HEK293 (cell line): ENCODE measurements around the gene ZBTB22.

Experiments used
- CTCF ChIA-PET: fragments of 350-600 bp; formaldehyde crosslinking; extraction: SDS; loops from one replicate; lab custom pipeline; 2021; ENCODE audit warnings: antibody characterized with exemption; lab: Yijun Ruan, JAX
- POLR2A ChIA-PET: fragments of 300-600 bp; formaldehyde crosslinking; extraction: SDS; loops from one replicate; lab custom pipeline; 2020; ENCODE audit warnings: antibody characterized with exemption, inconsistent platforms; lab: Yijun Ruan, JAX
- H3K27ac ChIP-seq: fragments of 200-500 bp; sonication (Bioruptor generic); 2 replicates; pipeline ENCODE4 v1.5.1; 2014; ENCODE audit warnings: low read depth, low read length, control low read depth, inconsistent platforms; ENCODE audit errors: extremely low read depth
- H3K36me3 ChIP-seq, 2 experiments: fragments of 200-500 bp in 1 of 2; sonication (Bioruptor generic) in 1 of 2; 1 replicate in 1 of 2; 2 replicates in 1 of 2; pipeline ENCODE4 v1.5.1; 2014 to 2017; ENCODE audit warnings: inconsistent platforms in 2 of 2, low read length in 2 of 2; ENCODE audit not compliant: control insufficient read depth in 2 of 2, insufficient read depth in 1 of 2
- H3K4me1 ChIP-seq: fragments of 200-500 bp; sonication (Bioruptor generic); 2 replicates; pipeline ENCODE4 v1.5.1; 2014; ENCODE audit warnings: mild to moderate bottlenecking, low read length, inconsistent platforms; ENCODE audit not compliant: control insufficient read depth, insufficient read depth
- H3K4me3 ChIP-seq: 2 replicates; pipeline ENCODE4 v1.5.1; 2011; ENCODE audit warnings: low read depth, mild to moderate bottlenecking, control low read depth, low read length, moderate library complexity
- H3K9me3 ChIP-seq: fragments of 200-500 bp; sonication (Bioruptor generic); 2 replicates; pipeline ENCODE4 v1.5.1; 2014; ENCODE audit warnings: low read depth, low read length, inconsistent platforms; ENCODE audit not compliant: control insufficient read depth, insufficient read depth
- GLIS2 ChIP-seq: fragments of 450-650 bp; formaldehyde crosslinking; IDR thresholded peaks from 2 replicates; pipeline ENCODE4 v1.5.1; 2016; ENCODE audit warnings: missing biosample characterization, missing genetic modification characterization
- ZNF174 ChIP-seq: fragments of 450-650 bp; formaldehyde crosslinking; IDR thresholded peaks from 2 replicates; pipeline ENCODE4 v1.5.0; 2017; ENCODE audit warnings: missing biosample characterization, mild to moderate bottlenecking, missing genetic modification characterization
- ZNF223 ChIP-seq: fragments of 450-650 bp; formaldehyde crosslinking; IDR thresholded peaks from 2 replicates; pipeline ENCODE4 v1.5.1; 2016; ENCODE audit warnings: missing biosample characterization, missing genetic modification characterization
- ZNF324 ChIP-seq: fragments of 450-650 bp; formaldehyde crosslinking; IDR thresholded peaks from 2 replicates; pipeline ENCODE4 v1.5.1; 2016; ENCODE audit warnings: missing biosample characterization, missing genetic modification characterization
- ZNF426 ChIP-seq: fragments of 450-650 bp; formaldehyde crosslinking; IDR thresholded peaks from 2 replicates; pipeline ENCODE4 v1.5.1; 2017; ENCODE audit warnings: missing biosample characterization, missing genetic modification characterization, mild to moderate bottlenecking, inconsistent platforms, moderate library complexity
- ZNF530 ChIP-seq: fragments of 450-650 bp; formaldehyde crosslinking; IDR thresholded peaks from 2 replicates; pipeline ENCODE4 v1.5.1; 2016; ENCODE audit warnings: low read depth, missing biosample characterization, missing genetic modification characterization
- ZNF621 ChIP-seq: fragments of 450-650 bp; formaldehyde crosslinking; IDR thresholded peaks from 2 replicates; pipeline ENCODE4 v1.5.1; 2017; ENCODE audit warnings: missing biosample characterization, missing genetic modification characterization
- ZNF654 ChIP-seq: fragments of 450-650 bp; formaldehyde crosslinking; IDR thresholded peaks from 2 replicates; pipeline ENCODE4 v1.5.1; 2016; ENCODE audit warnings: low read depth, missing biosample characterization, missing genetic modification characterization
- ZNF701 ChIP-seq: fragments of 450-650 bp; formaldehyde crosslinking; IDR thresholded peaks from 2 replicates; pipeline ENCODE4 v1.5.1; 2016; ENCODE audit warnings: missing biosample characterization, missing genetic modification characterization
- TF ChIP-seq, protein P1 (sequence below): fragments of 450-650 bp; formaldehyde crosslinking; IDR thresholded peaks from 2 replicates; pipeline ENCODE4 v1.5.1; 2016; ENCODE audit warnings: missing biosample characterization, missing genetic modification characterization, borderline replicate concordance
- TF ChIP-seq, protein P2 (sequence below): fragments of 450-650 bp; formaldehyde crosslinking; IDR thresholded peaks from 2 replicates; pipeline ENCODE4 v1.5.1; 2016; ENCODE audit warnings: missing biosample characterization, missing genetic modification characterization
- TF ChIP-seq, protein P3 (sequence below): fragments of 450-650 bp; formaldehyde crosslinking; IDR thresholded peaks from 2 replicates; pipeline ENCODE4 v1.5.1; 2016; ENCODE audit warnings: missing biosample characterization, missing genetic modification characterization
- TF ChIP-seq, protein P4 (sequence below): fragments of 450-650 bp; formaldehyde crosslinking; IDR thresholded peaks from 2 replicates; pipeline ENCODE4 v1.5.1; 2016; ENCODE audit warnings: missing biosample characterization, missing genetic modification characterization
- TF ChIP-seq, protein P5 (sequence below): fragments of 450-650 bp; formaldehyde crosslinking; IDR thresholded peaks from 2 replicates; pipeline ENCODE4 v1.5.1; 2016; ENCODE audit warnings: missing biosample characterization, missing genetic modification characterization

Gene ZBTB22

DNA sequence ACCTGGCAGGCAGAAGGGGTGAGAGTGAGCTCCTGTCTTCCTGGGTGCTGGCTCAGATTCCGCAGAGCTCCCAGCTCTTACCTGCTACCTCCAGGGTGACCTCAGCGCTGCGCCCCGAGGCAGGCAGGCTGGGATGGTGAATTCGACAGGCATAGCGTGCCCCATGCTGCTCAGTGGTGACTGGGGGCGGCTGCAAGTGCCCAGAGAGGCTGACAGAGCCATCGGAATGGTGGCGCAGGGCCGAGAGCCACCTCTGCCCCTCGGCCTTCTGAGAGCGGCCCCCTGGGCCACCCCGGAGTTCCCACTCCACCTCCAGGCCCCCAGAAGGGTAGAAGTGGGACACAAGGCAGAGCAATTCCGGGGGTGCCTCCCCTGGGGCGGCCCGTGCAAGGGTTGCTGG lies 13.3 kb downstream of the ZBTB22 start:
- no peaks in the 10 kb centered on the region for H3K4me1 ChIP-seq
- CTCF ChIA-PET = interaction anchor here (0.6 kb wide), 2 partner anchors 87 to 330 kb away, joined by 3 read pairs; no protein-coding TSS in a partner anchor
- H3K27ac ChIP-seq = 0 out of 2 replicates have a peak overlapping the region, but pooled peaks have one; percentile 24
- TF ChIP-seq, protein P1, sequence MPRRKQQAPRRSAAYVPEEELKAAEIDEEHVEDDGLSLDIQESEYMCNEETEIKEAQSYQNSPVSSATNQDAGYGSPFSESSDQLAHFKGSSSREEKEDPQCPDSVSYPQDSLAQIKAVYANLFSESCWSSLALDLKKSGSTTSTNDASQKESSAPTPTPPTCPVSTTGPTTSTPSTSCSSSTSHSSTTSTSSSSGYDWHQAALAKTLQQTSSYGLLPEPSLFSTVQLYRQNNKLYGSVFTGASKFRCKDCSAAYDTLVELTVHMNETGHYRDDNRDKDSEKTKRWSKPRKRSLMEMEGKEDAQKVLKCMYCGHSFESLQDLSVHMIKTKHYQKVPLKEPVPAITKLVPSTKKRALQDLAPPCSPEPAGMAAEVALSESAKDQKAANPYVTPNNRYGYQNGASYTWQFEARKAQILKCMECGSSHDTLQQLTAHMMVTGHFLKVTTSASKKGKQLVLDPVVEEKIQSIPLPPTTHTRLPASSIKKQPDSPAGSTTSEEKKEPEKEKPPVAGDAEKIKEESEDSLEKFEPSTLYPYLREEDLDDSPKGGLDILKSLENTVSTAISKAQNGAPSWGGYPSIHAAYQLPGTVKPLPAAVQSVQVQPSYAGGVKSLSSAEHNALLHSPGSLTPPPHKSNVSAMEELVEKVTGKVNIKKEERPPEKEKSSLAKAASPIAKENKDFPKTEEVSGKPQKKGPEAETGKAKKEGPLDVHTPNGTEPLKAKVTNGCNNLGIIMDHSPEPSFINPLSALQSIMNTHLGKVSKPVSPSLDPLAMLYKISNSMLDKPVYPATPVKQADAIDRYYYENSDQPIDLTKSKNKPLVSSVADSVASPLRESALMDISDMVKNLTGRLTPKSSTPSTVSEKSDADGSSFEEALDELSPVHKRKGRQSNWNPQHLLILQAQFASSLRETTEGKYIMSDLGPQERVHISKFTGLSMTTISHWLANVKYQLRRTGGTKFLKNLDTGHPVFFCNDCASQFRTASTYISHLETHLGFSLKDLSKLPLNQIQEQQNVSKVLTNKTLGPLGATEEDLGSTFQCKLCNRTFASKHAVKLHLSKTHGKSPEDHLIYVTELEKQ (tag by site-specific recombination) = no peak
- 0 out of 2 replicates have a peak, but pooled peaks have one; percentile 27 for TF ChIP-seq GLIS2
- no peak for TF ChIP-seq ZNF223
- TF ChIP-seq, protein P2, sequence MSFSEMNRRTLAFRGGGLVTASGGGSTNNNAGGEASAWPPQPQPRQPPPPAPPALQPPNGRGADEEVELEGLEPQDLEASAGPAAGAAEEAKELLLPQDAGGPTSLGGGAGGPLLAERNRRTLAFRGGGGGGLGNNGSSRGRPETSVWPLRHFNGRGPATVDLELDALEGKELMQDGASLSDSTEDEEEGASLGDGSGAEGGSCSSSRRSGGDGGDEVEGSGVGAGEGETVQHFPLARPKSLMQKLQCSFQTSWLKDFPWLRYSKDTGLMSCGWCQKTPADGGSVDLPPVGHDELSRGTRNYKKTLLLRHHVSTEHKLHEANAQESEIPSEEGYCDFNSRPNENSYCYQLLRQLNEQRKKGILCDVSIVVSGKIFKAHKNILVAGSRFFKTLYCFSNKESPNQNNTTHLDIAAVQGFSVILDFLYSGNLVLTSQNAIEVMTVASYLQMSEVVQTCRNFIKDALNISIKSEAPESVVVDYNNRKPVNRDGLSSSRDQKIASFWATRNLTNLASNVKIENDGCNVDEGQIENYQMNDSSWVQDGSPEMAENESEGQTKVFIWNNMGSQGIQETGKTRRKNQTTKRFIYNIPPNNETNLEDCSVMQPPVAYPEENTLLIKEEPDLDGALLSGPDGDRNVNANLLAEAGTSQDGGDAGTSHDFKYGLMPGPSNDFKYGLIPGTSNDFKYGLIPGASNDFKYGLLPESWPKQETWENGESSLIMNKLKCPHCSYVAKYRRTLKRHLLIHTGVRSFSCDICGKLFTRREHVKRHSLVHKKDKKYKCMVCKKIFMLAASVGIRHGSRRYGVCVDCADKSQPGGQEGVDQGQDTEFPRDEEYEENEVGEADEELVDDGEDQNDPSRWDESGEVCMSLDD (tag by site-specific recombination) = no peak
- TF ChIP-seq, protein P3, sequence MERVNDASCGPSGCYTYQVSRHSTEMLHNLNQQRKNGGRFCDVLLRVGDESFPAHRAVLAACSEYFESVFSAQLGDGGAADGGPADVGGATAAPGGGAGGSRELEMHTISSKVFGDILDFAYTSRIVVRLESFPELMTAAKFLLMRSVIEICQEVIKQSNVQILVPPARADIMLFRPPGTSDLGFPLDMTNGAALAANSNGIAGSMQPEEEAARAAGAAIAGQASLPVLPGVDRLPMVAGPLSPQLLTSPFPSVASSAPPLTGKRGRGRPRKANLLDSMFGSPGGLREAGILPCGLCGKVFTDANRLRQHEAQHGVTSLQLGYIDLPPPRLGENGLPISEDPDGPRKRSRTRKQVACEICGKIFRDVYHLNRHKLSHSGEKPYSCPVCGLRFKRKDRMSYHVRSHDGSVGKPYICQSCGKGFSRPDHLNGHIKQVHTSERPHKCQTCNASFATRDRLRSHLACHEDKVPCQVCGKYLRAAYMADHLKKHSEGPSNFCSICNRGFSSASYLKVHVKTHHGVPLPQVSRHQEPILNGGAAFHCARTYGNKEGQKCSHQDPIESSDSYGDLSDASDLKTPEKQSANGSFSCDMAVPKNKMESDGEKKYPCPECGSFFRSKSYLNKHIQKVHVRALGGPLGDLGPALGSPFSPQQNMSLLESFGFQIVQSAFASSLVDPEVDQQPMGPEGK (tag by site-specific recombination) = no peak
- TF ChIP-seq, protein P4, sequence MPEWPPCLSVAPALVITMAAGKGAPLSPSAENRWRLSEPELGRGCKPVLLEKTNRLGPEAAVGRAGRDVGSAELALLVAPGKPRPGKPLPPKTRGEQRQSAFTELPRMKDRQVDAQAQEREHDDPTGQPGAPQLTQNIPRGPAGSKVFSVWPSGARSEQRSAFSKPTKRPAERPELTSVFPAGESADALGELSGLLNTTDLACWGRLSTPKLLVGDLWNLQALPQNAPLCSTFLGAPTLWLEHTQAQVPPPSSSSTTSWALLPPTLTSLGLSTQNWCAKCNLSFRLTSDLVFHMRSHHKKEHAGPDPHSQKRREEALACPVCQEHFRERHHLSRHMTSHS = no peak
- no peaks in the 10 kb centered on the region for H3K9me3 ChIP-seq
- H3K36me3 ChIP-seq = peaks cover 7 to 11% of the 10 kb centered on the region in 2 experiments; a peak in 2 of 3 replicates
- POLR2A ChIA-PET = interaction anchor here (0.7 to 0.8 kb wide), 3 partner anchors 8 to 32 kb away, joined by 3 to 5 read pairs (median 3); partner anchors contain the start of genes RPS18 and VPS52
- no peak overlapping the region for H3K4me3 ChIP-seq

DNA sequence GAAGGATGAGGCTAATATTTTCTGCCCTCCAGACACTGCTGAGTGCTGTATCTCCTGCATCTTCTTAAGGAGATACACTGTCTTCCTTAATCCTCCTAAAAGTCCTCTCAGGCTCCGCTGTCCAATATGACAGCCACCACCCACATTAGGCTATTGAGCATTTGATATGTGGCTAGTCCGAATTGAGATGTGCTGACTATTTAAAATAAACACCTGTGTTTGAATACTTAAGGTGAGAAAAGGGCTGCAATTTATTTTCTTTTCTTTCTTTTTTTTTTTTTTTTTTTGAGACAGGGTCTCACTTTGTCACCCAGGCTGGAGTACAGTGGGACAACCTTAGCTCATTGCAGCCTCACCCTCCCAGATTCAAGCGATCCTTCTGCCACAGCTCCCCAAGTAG lies 15.7 kb downstream of the ZBTB22 start:
- no peak overlapping the region for H3K27ac ChIP-seq
- ChIA-PET POLR2A (interaction anchor here (0.6 to 2.4 kb wide), 6 partner anchors 11 to 108 kb away, joined by 3 to 30 read pairs (median 8); partner anchors contain the start of genes B3GALT4, PFDN6, TAPBP and WDR46), CTCF (interaction anchor here (0.5 to 2.5 kb wide), 5 partner anchors 9 to 25 kb away, joined by 3 to 11 read pairs (median 5); partner anchors contain the start of gene B3GALT4)
- peaks cover 7 to 11% of the 10 kb centered on the region in 2 experiments; a peak in 2 of 3 replicates for H3K36me3 ChIP-seq
- TF ChIP-seq ZNF174 (tag by site-specific recombination) (no peak), ZNF654 (tag by site-specific recombination) (no peak), ZNF324 (tag by site-specific recombination) (no peak), ZNF426 (tag by site-specific recombination) (no peak), ZNF530 (no peak), ZNF701 (tag by site-specific recombination) (no peak), ZNF621 (tag by site-specific recombination) (no peak)
- TF ChIP-seq, protein P5, sequence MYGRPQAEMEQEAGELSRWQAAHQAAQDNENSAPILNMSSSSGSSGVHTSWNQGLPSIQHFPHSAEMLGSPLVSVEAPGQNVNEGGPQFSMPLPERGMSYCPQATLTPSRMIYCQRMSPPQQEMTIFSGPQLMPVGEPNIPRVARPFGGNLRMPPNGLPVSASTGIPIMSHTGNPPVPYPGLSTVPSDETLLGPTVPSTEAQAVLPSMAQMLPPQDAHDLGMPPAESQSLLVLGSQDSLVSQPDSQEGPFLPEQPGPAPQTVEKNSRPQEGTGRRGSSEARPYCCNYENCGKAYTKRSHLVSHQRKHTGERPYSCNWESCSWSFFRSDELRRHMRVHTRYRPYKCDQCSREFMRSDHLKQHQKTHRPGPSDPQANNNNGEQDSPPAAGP (tag by site-specific recombination) = no peak
- no peak overlapping the region for H3K4me3 ChIP-seq
- no peaks in the 10 kb centered on the region for H3K4me1 ChIP-seq
- no peaks in the 10 kb centered on the region for H3K9me3 ChIP-seq
